ENCODE measurements around the gene NUDT5. TPM values are rescaled to one million over a fixed set of nuclear protein-coding genes. Genes with fewer than 3 reads are reported as not detected.

NUDT5 gene
- total and polyA plus RNA-seq, 2 of the 8 experiments (the other 6 are each of a cell fraction or from before 2014, with no cell fraction given) = 130 to 134 TPM

DNA sequence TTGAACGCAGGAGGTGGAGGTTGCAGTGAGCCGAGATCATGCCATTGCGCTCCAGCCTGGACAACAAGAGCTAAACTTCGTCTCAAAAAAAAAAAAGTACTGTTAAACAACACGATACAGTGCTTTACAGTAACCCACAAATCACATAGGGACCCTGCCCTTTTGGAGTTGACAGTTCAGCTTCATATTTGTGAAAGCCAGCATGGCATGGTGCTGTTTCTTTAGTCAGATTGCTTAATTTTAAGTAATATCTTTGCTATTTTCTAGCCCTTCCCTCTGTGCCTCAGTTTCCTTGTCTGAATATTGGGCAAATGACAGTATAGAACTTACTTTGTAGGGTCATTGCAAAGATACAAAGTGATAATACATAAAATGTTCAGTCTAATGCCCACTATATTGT is 5.2 kb upstream of the NUDT5 start:
- Histone ChIP-seq H3K4me3 (ENCODE audit: extremely low read depth in 1 of 4, insufficient read depth in 2 of 4, low read depth in 3 of 4, low read length in 4 of 4) (no peak overlapping the region), H3K9me3 (ENCODE audit: insufficient read depth in 2 of 2, low read depth in 1 of 2, low read length in 1 of 2) (no peaks in the 10 kb centered on the region), H3K18ac (ENCODE audit: extremely low read depth, low read length) (no peak overlapping the region), H3K36me3 (ENCODE audit: control insufficient read depth in 2 of 4, insufficient read depth in 4 of 4, low read length in 3 of 4) (peaks cover 2 to 42% (median 25%) of the 10 kb centered on the region in 4 experiments; a peak in 6 of 8 replicates), H3K79me2 (ENCODE audit: control insufficient read depth in 1 of 2, insufficient read depth in 2 of 2, low read length in 2 of 2) (peaks cover 7 to 91% of the 10 kb centered on the region in 2 experiments; a peak in 3 of 4 replicates), H3K4me1 (replicated peaks in 1 of 4; ENCODE audit: control insufficient read depth in 3 of 4, insufficient read depth in 4 of 4, low read length in 3 of 4) (no peaks in the 10 kb centered on the region), H3K23me2 (ENCODE audit: low read depth, low read length) (peaks cover 2% of the 10 kb centered on the region; the same call in 1 of the 2 replicates), H3K23ac (ENCODE audit: insufficient read length) (no peak overlapping the region), H2AK5ac (ENCODE audit: low read depth, low read length) (no peak overlapping the region), H3K4me2 (ENCODE audit: insufficient read depth in 1 of 2, low read depth in 2 of 2, low read length in 2 of 2) (no peak overlapping the region), H4K91ac (replicated peaks; ENCODE audit: insufficient read length, low read length) (no peak overlapping the region), H4K5ac (ENCODE audit: insufficient read length, low read depth, low read length) (no peak overlapping the region), H2BK15ac (ENCODE audit: low read length) (no peak overlapping the region), H3K27me3 (replicated peaks in 1 of 4; ENCODE audit: control insufficient read depth in 3 of 4, extremely low read depth in 1 of 4, insufficient read depth in 3 of 4, low read length in 3 of 4) (no peaks in the 10 kb centered on the region), H3K27ac (ENCODE audit: low read depth, low read length) (no peak overlapping the region), H2BK120ac (replicated peaks; ENCODE audit: low read depth, low read length) (no peak overlapping the region), H3K9ac (replicated peaks in 1 of 4; ENCODE audit: extremely low read depth in 1 of 4, low read depth in 3 of 4, low read length in 3 of 4) (no peak overlapping the region), H2BK12ac (ENCODE audit: low read depth, low read length) (no peak overlapping the region), H3K4ac (replicated peaks; ENCODE audit: insufficient read length, low read depth, low read length) (no peak overlapping the region), H2BK20ac (ENCODE audit: low read length) (no peak overlapping the region), H3K14ac (ENCODE audit: insufficient read length) (no peak overlapping the region), H4K8ac (ENCODE audit: extremely low read depth, insufficient read depth, low read length) (no peak overlapping the region), H3K79me1 (ENCODE audit: low read depth, low read length) (peaks cover 3% of the 10 kb centered on the region), H2BK5ac (ENCODE audit: low read depth, low read length) (no peak overlapping the region), H2AFZ (ENCODE audit: low read length) (no peak overlapping the region), H4K20me1 (replicated peaks in 1 of 2; ENCODE audit: control insufficient read depth in 1 of 2, insufficient read depth in 2 of 2, low read length in 2 of 2) (peaks cover 6 to 13% of the 10 kb centered on the region in 2 experiments), H3K56ac (replicated peaks; ENCODE audit: insufficient read length, low read depth, low read length) (no peak overlapping the region)
- WGBS, 2 experiments (ENCODE audit: extremely low coverage in 1 of 2, insufficient coverage in 1 of 2, insufficient read length in 1 of 2, insufficient replicate concordance in 2 of 2, low coverage in 1 of 2, low lambda C conversion rate in 2 of 2, missing lambda C conversion rate in 1 of 2) = 93% methylated on average over 5 of the region's 5 CpGs; no CpG with 5 or more reads in 1 of the 2 experiments
- DNase-seq (ENCODE audit: low read depth in 1 of 2, low spot score in 2 of 2) (no peak), FAIRE-seq (no peak)
- POLR2A ChIA-PET (ENCODE audit: partially characterized antibody) = interaction anchor here (0.6 to 1.8 kb wide), 3 partner anchors 11 to 264 kb away, joined by 3 to 8 read pairs (median 4); no protein-coding TSS in a partner anchor
- CTCF ChIA-PET (ENCODE audit: partially characterized antibody) = interaction anchor here (0.6 to 6.4 kb wide), 5 partner anchors 13 to 875 kb away, joined by 3 to 42 read pairs (median 3); no protein-coding TSS in a partner anchor
- no peak for TF ChIP-seq BCL11A (IDR thresholded peaks at IDR 0.05; ENCODE audit: low read depth in 2 of 2, low read length in 2 of 2)
- no peak for TF ChIP-seq RNF2 (IDR thresholded peaks at IDR 0.05; ENCODE audit: borderline replicate concordance, low read depth, low read length, missing control alignments, poor library complexity, severe bottlenecking)

Measured in H1 (cell line).